ENCODE data around the gene ZNRF1.
A peak's percentile ranks its signal among the peaks of the same experiment; 100 is the strongest.
"Not testable (repeated sequence)": the region's sequence is repeated elsewhere in the genome, so short reads cannot be mapped to it uniquely, and the experiment has no call there.

ZNRF1 gene

DNA sequence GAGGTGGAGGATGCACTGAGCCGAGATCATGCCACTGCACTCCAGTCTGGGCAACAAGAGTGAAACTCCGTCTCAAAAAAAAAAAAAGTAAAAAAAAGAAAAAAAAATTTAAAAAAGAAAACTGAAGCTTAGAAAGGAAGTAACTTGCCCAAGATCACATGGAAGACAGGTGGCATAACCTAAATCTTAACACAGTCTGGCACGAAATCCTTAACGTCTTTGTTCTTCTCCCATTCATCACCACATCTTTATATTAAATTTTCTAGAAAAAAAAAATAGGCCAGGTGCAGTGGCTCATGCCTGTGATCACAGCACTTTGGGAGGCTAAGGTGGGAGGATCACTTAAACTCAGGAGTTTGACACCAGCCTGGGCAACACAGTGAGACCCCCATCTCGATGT lies 23.2 kb upstream of the ZNRF1 start:
- no peak overlapping the region for H3K27ac ChIP-seq
- TF ChIP-seq CTCF (IDR thresholded peaks at IDR 0.05): no peak
- DNase-seq (ENCODE audit: low spot score): no peak
- H3K4me3 ChIP-seq: no peak overlapping the region

GRCh38 chr16:74982256-74982655 lies 16.6 kb upstream of the ZNRF1 start:
- Histone ChIP-seq H3K4me3 (no peak overlapping the region), H3K27ac (no peak overlapping the region)
- no peak for TF ChIP-seq CTCF (IDR thresholded peaks at IDR 0.05)
- DNase-seq (ENCODE audit: low spot score): no peak

DNA sequence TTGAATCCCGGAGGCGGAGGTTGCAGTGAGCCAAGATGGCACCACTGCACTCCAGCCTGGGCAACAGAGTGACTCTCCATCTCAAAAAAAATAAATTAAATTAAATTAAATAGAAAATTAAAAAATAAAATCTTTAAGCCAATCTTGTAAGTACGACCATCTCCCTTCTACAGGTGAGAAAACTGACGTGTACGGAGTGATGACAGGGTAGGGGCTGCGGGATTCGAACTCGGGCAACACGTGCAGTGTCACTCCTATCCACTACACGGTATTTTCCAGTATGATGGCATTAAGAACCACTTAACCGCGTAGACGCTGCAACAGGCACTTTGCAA lies 14.7 kb upstream of the ZNRF1 start:
- DNase-seq (ENCODE audit: low spot score): no peak
- Histone ChIP-seq H3K27ac (peak overlapping the region in 1 of 2 donors; percentile 88), H3K4me3 (peak overlapping the region; percentile 94)
- TF ChIP-seq CTCF (IDR thresholded peaks at IDR 0.05): no peak

GRCh38 chr16:74984529-74985296 lies 14.1 kb upstream of the ZNRF1 start, which contains the start of gene WDR59:
TSS of gene WDR59 (minus strand) at chr16:74985123. CDS start at chr16:74985017, 106 bp downstream.
- no peak for TF ChIP-seq CTCF (IDR thresholded peaks at IDR 0.05)
- Histone ChIP-seq H3K27ac (peak within 1 kb of the TSS; percentile 42 to 88), H3K4me3 (peak within 1 kb of the TSS; percentile 94)
- DNase-seq (ENCODE audit: low spot score): peak; percentile 99

DNA sequence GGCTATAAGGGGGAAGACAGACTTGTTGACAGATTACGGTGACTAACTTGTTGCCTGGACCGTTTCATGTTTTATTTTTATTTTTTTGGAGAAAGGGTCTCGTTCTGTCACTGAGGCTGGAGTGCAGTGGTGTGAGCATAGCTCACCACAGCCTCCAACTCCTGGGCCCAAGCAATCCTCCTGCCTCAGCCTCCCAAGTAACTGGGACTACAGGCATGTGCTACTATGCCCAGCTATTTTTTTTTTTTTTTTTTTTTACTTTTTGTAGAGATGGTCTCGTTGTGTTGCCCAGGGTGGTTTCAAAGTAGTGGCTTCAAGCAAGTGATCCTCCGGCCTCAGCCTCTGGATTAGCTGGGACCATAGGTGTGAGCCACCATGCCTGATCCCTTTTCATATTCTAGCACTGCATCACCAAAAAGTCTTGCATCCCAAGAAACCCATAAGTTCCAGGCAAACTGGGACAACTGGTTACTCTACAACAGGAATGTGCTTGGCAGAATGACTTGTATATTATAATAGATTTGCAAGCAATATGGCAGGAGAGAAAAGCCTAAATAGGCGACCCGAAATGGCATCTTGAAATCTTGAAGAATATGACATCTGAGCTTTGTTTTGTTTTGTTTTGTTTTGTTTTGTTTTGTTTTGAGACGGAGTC lies 11.7 kb upstream of the ZNRF1 start:
- DNase-seq (ENCODE audit: low spot score): no peak

GRCh38 chr16:74989864-74990263 lies 9.0 kb upstream of the ZNRF1 start:
- H3K27ac ChIP-seq; DNase-seq (ENCODE audit: low spot score); H3K4me3 ChIP-seq: not testable (repeated sequence)

More for the DNA sequence above, 11.7 kb upstream of the ZNRF1 start:
- no peak for TF ChIP-seq CTCF (IDR thresholded peaks at IDR 0.05)
- Histone ChIP-seq H3K4me3 (no peak overlapping the region), H3K27ac (no peak overlapping the region)

GRCh38 chr16:74990832-74991231 lies 8.0 kb upstream of the ZNRF1 start:
- no peak for TF ChIP-seq CTCF (IDR thresholded peaks at IDR 0.05)
- no peak for DNase-seq (ENCODE audit: low spot score)
- Histone ChIP-seq H3K27ac (no peak overlapping the region), H3K4me3 (no peak overlapping the region)

All from coronary artery (tissue), 2 donors.